IMR-90 (cell line): ENCODE results near the gene TRUB2. TPM values are rescaled to one million over a fixed set of nuclear protein-coding genes. Genes with fewer than 3 reads are reported as not detected.

Experiments
- ATAC-seq: fragments of 200-7000 bp; cut with Tn5 transposase; 2 replicates; pipeline ENCODE4 v1.9.1; 2020; ENCODE audit warnings: low read depth, mild to moderate bottlenecking, moderate library complexity
- BruUV-seq: library from RNA; stranded (reverse); fragments of 400-500 nt; replicated peaks from 2 replicates; lab custom pipeline; 2021; lab: Mats Ljungman, UMichigan
- CTCF ChIA-PET: fragments of 300-600 bp; formaldehyde crosslinking; extraction: SDS; loops from one replicate; lab custom pipeline; 2021; ENCODE audit warnings: antibody characterized with exemption; lab: Yijun Ruan, JAX
- POLR2A ChIA-PET: fragments of 300-600 bp; sonication (Branson Sonifier 250); formaldehyde crosslinking; loops from one replicate; lab custom pipeline; 2022; ENCODE audit warnings: antibody characterized with exemption; ENCODE audit not compliant: unreplicated experiment; lab: Charles Lee
- DNase-seq: peaks from one replicate; pipeline ENCODE4 v3.0.0; 2013
- H2AFZ ChIP-seq: replicated peaks from 2 replicates; pipeline ENCODE3; 2013; ENCODE audit warnings: low read length, mild to moderate bottlenecking; ENCODE audit not compliant: poor library complexity
- H2AK5ac ChIP-seq: 2 replicates; pipeline ENCODE4 v1.6.1; 2013; ENCODE audit warnings: low read depth, low read length, inconsistent platforms
- H2AK9ac ChIP-seq: replicated peaks from 2 replicates; pipeline ENCODE3; 2013; ENCODE audit warnings: mild to moderate bottlenecking, low read depth, low read length, moderate library complexity; ENCODE audit not compliant: poor library complexity
- H2BK120ac ChIP-seq: 2 replicates; pipeline ENCODE4 v1.6.1; 2013; ENCODE audit warnings: low read depth, low read length, inconsistent platforms
- H2BK15ac ChIP-seq: 3 replicates; pipeline ENCODE4 v1.6.1; 2013; ENCODE audit warnings: low read depth, low read length, inconsistent platforms
- H2BK20ac ChIP-seq: 2 replicates; pipeline ENCODE4 v1.6.1; 2013; ENCODE audit warnings: low read depth, mild to moderate bottlenecking, inconsistent platforms, low read length, moderate library complexity
- H2BK5ac ChIP-seq: 2 replicates; pipeline ENCODE4 v1.6.1; 2013; ENCODE audit warnings: mild to moderate bottlenecking, low read depth, low read length, inconsistent platforms; ENCODE audit not compliant: poor library complexity, severe bottlenecking
- H3K14ac ChIP-seq: replicated peaks from 2 replicates; pipeline ENCODE4 v1.6.1; 2013; ENCODE audit warnings: low read depth, low read length, inconsistent platforms
- H3K18ac ChIP-seq: 2 replicates; pipeline ENCODE4 v1.6.1; 2013; ENCODE audit warnings: low read depth, low read length, control low read depth
- H3K23ac ChIP-seq: 2 replicates; pipeline ENCODE4 v1.6.1; 2013; ENCODE audit warnings: low read depth, low read length, inconsistent platforms
- H3K27ac ChIP-seq: 2 replicates; pipeline ENCODE4 v1.5.1; 2013; ENCODE audit warnings: mild to moderate bottlenecking, control low read depth, low read length; ENCODE audit not compliant: insufficient read depth
- H3K27me3 ChIP-seq: 2 replicates; pipeline ENCODE4 v1.6.1; 2013; ENCODE audit warnings: low read length; ENCODE audit not compliant: control insufficient read depth, insufficient read depth
- H3K36me3 ChIP-seq: 2 replicates; pipeline ENCODE4 v1.6.1; 2013; ENCODE audit warnings: low read length, mixed read lengths; ENCODE audit not compliant: control insufficient read depth, insufficient read depth
- H3K4ac ChIP-seq: 2 replicates; pipeline ENCODE4 v1.6.1; 2013; ENCODE audit warnings: low read depth, low read length, inconsistent platforms
- H3K4me1 ChIP-seq: 2 replicates; pipeline ENCODE4 v1.6.1; 2013; ENCODE audit warnings: low read length, mixed read lengths; ENCODE audit not compliant: control insufficient read depth, insufficient read depth
- H3K4me2 ChIP-seq: 2 replicates; pipeline ENCODE4 v1.6.1; 2013; ENCODE audit warnings: low read depth, mild to moderate bottlenecking, control low read depth, low read length, moderate library complexity
- H3K4me3 ChIP-seq: 2 replicates; pipeline ENCODE4 v1.5.1; 2013; ENCODE audit warnings: low read depth, mild to moderate bottlenecking, control low read depth, low read length, moderate library complexity; ENCODE audit not compliant: insufficient read depth
- H3K56ac ChIP-seq: 2 replicates; pipeline ENCODE4 v1.6.1; 2013; ENCODE audit warnings: low read length, inconsistent platforms; ENCODE audit not compliant: insufficient read depth; ENCODE audit errors: extremely low read depth
- H3K79me1 ChIP-seq, 2 experiments: 2 replicates each; pipeline ENCODE4 v1.6.1; 2013; ENCODE audit warnings: low read length in 2 of 2, inconsistent platforms in 1 of 2, low read depth in 1 of 2
- H3K9ac ChIP-seq: 2 replicates; pipeline ENCODE4 v1.6.1; 2013; ENCODE audit warnings: low read depth, low read length, control low read depth
- H3K9me1 ChIP-seq: 2 replicates; pipeline ENCODE4 v1.6.1; 2013; ENCODE audit warnings: low read length, inconsistent platforms; ENCODE audit not compliant: insufficient read depth
- H3K9me3 ChIP-seq: 2 replicates; pipeline ENCODE4 v1.6.1; 2013; ENCODE audit warnings: low read length; ENCODE audit not compliant: control insufficient read depth, insufficient read depth
- H4K20me1 ChIP-seq: 2 replicates; pipeline ENCODE4 v1.6.1; 2013; ENCODE audit warnings: low read length, inconsistent platforms; ENCODE audit not compliant: insufficient read depth
- H4K5ac ChIP-seq: 2 replicates; pipeline ENCODE4 v1.6.1; 2013; ENCODE audit warnings: mild to moderate bottlenecking, low read depth, low read length, control low read depth
- H4K8ac ChIP-seq, 2 experiments: 2 replicates each; pipeline ENCODE4 v1.6.1; 2013; ENCODE audit warnings: low read depth in 2 of 2, low read length in 2 of 2, control low read depth in 1 of 2, inconsistent platforms in 1 of 2
- H4K91ac ChIP-seq: 2 replicates; pipeline ENCODE4 v1.6.1; 2013; ENCODE audit warnings: low read depth, low read length, inconsistent platforms; ENCODE audit not compliant: insufficient read depth
- BHLHE40 ChIP-seq: fragments of 150-350 bp; IDR thresholded peaks from 2 replicates; pipeline ENCODE4 v1.6.1; 2016; ENCODE audit warnings: mild to moderate bottlenecking, low read depth, low read length
- CEBPB ChIP-seq: IDR thresholded peaks from 2 replicates; pipeline ENCODE4 v1.6.1; 2012; ENCODE audit warnings: low read depth, low read length, improper control_type of control experiment
- CHD1 ChIP-seq: IDR thresholded peaks from 2 replicates; pipeline ENCODE4 v1.6.1; 2012; ENCODE audit warnings: low read depth, low read length, improper control_type of control experiment
- FOS ChIP-seq: fragments of 150-350 bp; IDR thresholded peaks from 2 replicates; pipeline ENCODE4 v1.6.1; 2016; ENCODE audit warnings: low read depth, low read length
- MAZ ChIP-seq: IDR thresholded peaks from 2 replicates; pipeline ENCODE4 v1.6.1; 2012; ENCODE audit warnings: low read depth, mild to moderate bottlenecking, low read length, improper control_type of control experiment, moderate library complexity, borderline replicate concordance
- MXI1 ChIP-seq: IDR thresholded peaks from 2 replicates; pipeline ENCODE4 v1.6.1; 2012; ENCODE audit warnings: low read depth, mild to moderate bottlenecking, low read length, moderate library complexity, borderline replicate concordance
- NFE2L2 ChIP-seq: fragments of 150-350 bp; IDR thresholded peaks from 2 replicates; pipeline ENCODE4 v1.6.1; 2016; ENCODE audit warnings: low read depth, mild to moderate bottlenecking, low read length
- POLR2A ChIP-seq: IDR thresholded peaks from 2 replicates; pipeline ENCODE4 v1.6.1; 2012; ENCODE audit warnings: mild to moderate bottlenecking, low read depth, low read length
- RAD21 ChIP-seq: IDR thresholded peaks from 2 replicates; pipeline ENCODE4 v1.6.1; 2012; ENCODE audit warnings: low read length, improper control_type of control experiment
- RCOR1 ChIP-seq: IDR thresholded peaks from 2 replicates; pipeline ENCODE4 v1.6.1; 2012; ENCODE audit warnings: mild to moderate bottlenecking, low read length, improper control_type of control experiment; ENCODE audit not compliant: insufficient replicate concordance
- RFX5 ChIP-seq: IDR thresholded peaks from 2 replicates; pipeline ENCODE4 v1.8.0; 2012; ENCODE audit warnings: low read depth, mild to moderate bottlenecking, low read length, moderate library complexity
- SMC3 ChIP-seq: fragments of 150-350 bp; IDR thresholded peaks from 2 replicates; pipeline ENCODE4 v1.6.1; 2016; ENCODE audit warnings: low read depth, mild to moderate bottlenecking, antibody characterized with exemption, low read length, moderate library complexity
- USF2 ChIP-seq: fragments of 150-350 bp; IDR thresholded peaks from 2 replicates; pipeline ENCODE4 v1.6.1; 2017; ENCODE audit warnings: mild to moderate bottlenecking, antibody characterized with exemption, low read length, low read depth
- WGBS, 2 experiments: methylation state at CpG; one replicate each; pipeline versions ENCODE4 v1.1.5 to v1.1.7; 2013; ENCODE audit warnings: missing lambda C conversion rate in 2 of 2; ENCODE audit not compliant: insufficient read length in 1 of 2; ENCODE audit errors: extremely low coverage in 2 of 2; 5-methylcytosine and 5-hydroxymethylcytosine counted together
- dilution Hi-C: fragments of 300-500 bp; cut with HindIII; formaldehyde crosslinking; loops from one replicate; pipeline ENCODE4 v1.14.3; 2018; ENCODE audit warnings: low sequenced_read_pairs; ENCODE audit not compliant: unreplicated experiment
- in situ Hi-C: fragments of 300-500 bp; cut with MboI; formaldehyde crosslinking; loops from 3 replicates; pipeline ENCODE4 v1.14.3; 2019; ENCODE audit warnings: low sequenced_read_pairs, inconsistent platforms, mixed read lengths
- intact Hi-C: fragments of 100-400 bp; cut with micrococcal nuclease; formaldehyde crosslinking; loops from 2 replicates; pipeline ENCODE4 v1.10.0; 2022
- polyA plus RNA-seq, 3 experiments: library from polyadenylated mRNA; depleted of rRNA; stranded (reverse); fragments of >200 nt; gene quantifications; 2 replicates each; pipeline ENCODE4 v1.2.3, GENCODE V29; 2012; ENCODE audit warnings: low replicate concordance in 1 of 3
- total RNA-seq: library from RNA; depleted of rRNA; stranded (reverse); fragments of >200 nt; gene quantifications from 2 replicates; pipeline ENCODE4 v1.2.3, GENCODE V29; 2012

Gene TRUB2
- total and polyA plus RNA-seq, 2 of the 4 experiments (the other 2 are of a cell fraction) = 18.0 to 21.3 TPM

GRCh38 chr9:128325629-128326028 lies 3.4 kb upstream of the TRUB2 start:
- Histone ChIP-seq H3K9me3 (no peaks in the 10 kb centered on the region), H3K14ac (no peak overlapping the region), H3K18ac (no peak overlapping the region), H3K79me1 (peaks cover 42 to 65% of the 10 kb centered on the region in 2 experiments), H3K27me3 (no peaks in the 10 kb centered on the region), H3K23ac (no peak overlapping the region), H4K8ac (no peak overlapping the region), H3K4me1 (peaks cover 5% of the 10 kb centered on the region), H2BK120ac (no peak overlapping the region), H3K4me2 (no peak overlapping the region), H2BK20ac (no peak overlapping the region), H3K4me3 (no peak overlapping the region), H3K36me3 (peaks cover 25% of the 10 kb centered on the region), H3K56ac (no peak overlapping the region), H3K27ac (no peak overlapping the region), H4K5ac (no peak overlapping the region), H3K9me1 (peaks cover 7% of the 10 kb centered on the region), H2AFZ (no peak overlapping the region), H2AK9ac (no peak overlapping the region), H4K20me1 (0 out of 2 replicates have a peak, but pooled peaks cover 4% of the 10 kb centered on the region), H3K9ac (no peak overlapping the region), H4K91ac (no peak overlapping the region), H2BK15ac (no peak overlapping the region), H3K4ac (no peak overlapping the region), H2AK5ac (no peak overlapping the region), H2BK5ac (no peak overlapping the region)
- no peak for ATAC-seq
- no peak for DNase-seq
- dilution Hi-C loops = no loop called here
- no TSS peak for BruUV-seq
- ChIA-PET CTCF (interaction anchor here (0.6 kb wide), 1 partner anchor 8 kb away, joined by 3 read pairs; no protein-coding TSS in a partner anchor), POLR2A (no interaction called here)
- 98% methylated on average over 5 of the region's 13 CpGs; no CpG with 5 or more reads in 1 of the 2 experiments for WGBS, 2 experiments
- TF ChIP-seq BHLHE40 (no peak), CEBPB (no peak), POLR2A (no peak), CHD1 (no peak), FOS (no peak), MAZ (no peak), RFX5 (no peak), NFE2L2 (no peak), RAD21 (no peak), RCOR1 (no peak), USF2 (no peak), MXI1 (no peak), SMC3 (no peak)
- in situ Hi-C loops = no loop called here
- intact Hi-C loops = no loop called here
